CD14-positive monocyte (primary cell): ENCODE measurements around the gene FAM168A. TPM values are rescaled to one million over a fixed set of nuclear protein-coding genes. Genes with fewer than 3 reads are reported as not detected.
A peak's percentile ranks its signal among the peaks of the same experiment; 100 is the strongest.

Experiments used
- DNase-seq, 3 donors: peaks; one replicate each; pipeline ENCODE4 v3.0.0-alpha.2; 2011 to 2022
- H2AFZ ChIP-seq: 2 replicates; pipeline ENCODE4 v1.6.0; 2012; ENCODE audit warnings: mild to moderate bottlenecking, low read depth, low read length, inconsistent platforms; ENCODE audit not compliant: insufficient read depth, poor library complexity, severe bottlenecking
- H3K27ac ChIP-seq, 2 donors: 1 replicate in 1 of 2; 2 replicates in 1 of 2; pipeline ENCODE4 v1.5.1; 2012 to 2013; ENCODE audit warnings: low read length in 2 of 2, control low read depth in 1 of 2, inconsistent platforms in 1 of 2, low read depth in 1 of 2, mild to moderate bottlenecking in 1 of 2
- H3K27me3 ChIP-seq, 2 donors: one replicate each; pipeline versions ENCODE4 v1.6.0 to v1.6.1; 2011 to 2013; ENCODE audit warnings: low read length in 2 of 2; ENCODE audit not compliant: control insufficient read depth in 2 of 2, insufficient read depth in 2 of 2
- H3K36me3 ChIP-seq, 2 donors: replicated peaks in 1 of 2; 1 replicate in 1 of 2; 2 replicates in 1 of 2; pipeline versions ENCODE4 v1.5.1 to v1.6.1; 2012 to 2013; ENCODE audit warnings: low read length in 2 of 2, control low read depth in 1 of 2, inconsistent platforms in 1 of 2, mild to moderate bottlenecking in 1 of 2; ENCODE audit not compliant: insufficient read depth in 2 of 2, control insufficient read depth in 1 of 2
- H3K4me1 ChIP-seq, 2 donors: 1 replicate in 1 of 2; 2 replicates in 1 of 2; pipeline versions ENCODE4 v1.5.1 to v1.6.1; 2012 to 2013; ENCODE audit warnings: low read length in 2 of 2, control low read depth in 1 of 2, inconsistent platforms in 1 of 2, mild to moderate bottlenecking in 1 of 2, moderate library complexity in 1 of 2; ENCODE audit not compliant: insufficient read depth in 2 of 2, control insufficient read depth in 1 of 2
- H3K4me2 ChIP-seq: replicated peaks from 2 replicates; pipeline ENCODE3; 2012; ENCODE audit warnings: low read length, moderate library complexity, mild to moderate bottlenecking; ENCODE audit not compliant: poor library complexity, severe bottlenecking; ENCODE audit errors: extremely low read depth
- H3K4me3 ChIP-seq, 3 experiments: fragments of 200-600 bp in 1 of 3; sonication (generic) in 1 of 3; replicated peaks in 1 of 3; 1 replicate in 2 of 3; 2 replicates in 1 of 3; pipeline ENCODE4 v1.5.1; 2011 to 2013; ENCODE audit warnings: low read length in 3 of 3, mild to moderate bottlenecking in 3 of 3, control low read depth in 2 of 3, low read depth in 2 of 3, inconsistent platforms in 1 of 3, moderate library complexity in 1 of 3
- H3K79me2 ChIP-seq: 2 replicates; pipeline ENCODE4 v1.6.0; 2012; ENCODE audit warnings: mild to moderate bottlenecking, control low read depth, inconsistent platforms, low read length, moderate library complexity; ENCODE audit not compliant: insufficient read depth
- H3K9ac ChIP-seq: 2 replicates; pipeline ENCODE4 v1.6.0; 2017; ENCODE audit warnings: low read length, mild to moderate bottlenecking; ENCODE audit not compliant: insufficient read depth, poor library complexity, severe bottlenecking
- H3K9me3 ChIP-seq, 2 donors: replicated peaks in 1 of 2; 1 replicate in 1 of 2; 2 replicates in 1 of 2; pipeline versions ENCODE4 v1.5.1 to v1.6.1; 2012 to 2013; ENCODE audit warnings: low read length in 2 of 2, control low read depth in 1 of 2; ENCODE audit not compliant: control insufficient read depth in 1 of 2, insufficient read depth in 1 of 2
- H4K20me1 ChIP-seq: 2 replicates; pipeline ENCODE4 v1.6.0; 2012; ENCODE audit warnings: mild to moderate bottlenecking, low read length, control low read depth, moderate library complexity; ENCODE audit not compliant: insufficient read depth
- H3K27ac Mint-ChIP-seq, 7 donors: one replicate each; pipeline ENCODE4 v1.8.0; 2020; ENCODE audit warnings: mild to moderate bottlenecking in 7 of 7, mixed read lengths in 7 of 7, moderate library complexity in 6 of 7, inconsistent platforms in 2 of 7
- H3K27me3 Mint-ChIP-seq, 3 donors: one replicate each; pipeline ENCODE4 v1.8.0; 2021 to 2022; ENCODE audit warnings: low read depth in 3 of 3, mild to moderate bottlenecking in 3 of 3, mixed read lengths in 3 of 3, moderate library complexity in 3 of 3, inconsistent platforms in 1 of 3
- H3K36me3 Mint-ChIP-seq, 2 donors: one replicate each; pipeline ENCODE4 v1.8.0; 2020; ENCODE audit warnings: mixed read lengths in 2 of 2, inconsistent platforms in 1 of 2, mild to moderate bottlenecking in 1 of 2
- H3K4me1 Mint-ChIP-seq: one replicate; pipeline ENCODE4 v1.8.0; 2020; ENCODE audit warnings: mild to moderate bottlenecking, mixed read lengths
- H3K4me3 Mint-ChIP-seq, 2 donors: one replicate each; pipeline ENCODE4 v1.8.0; 2020; ENCODE audit warnings: mild to moderate bottlenecking in 2 of 2, mixed read lengths in 2 of 2, moderate library complexity in 1 of 2
- H3K9me3 Mint-ChIP-seq, 7 donors: one replicate each; pipeline ENCODE4 v1.8.0; 2020 to 2022; ENCODE audit warnings: mixed read lengths in 7 of 7, mild to moderate bottlenecking in 6 of 7, moderate library complexity in 6 of 7, inconsistent platforms in 2 of 7
- CTCF ChIP-seq: fragments of 200-600 bp; IDR thresholded peaks from one replicate; pipeline ENCODE4 v1.8.0; 2022; ENCODE audit warnings: antibody characterized with exemption, mild to moderate bottlenecking
- WGBS: methylation state at CpG from one replicate; pipeline ENCODE4 v1.1.5; 2013; ENCODE audit warnings: missing lambda C conversion rate; ENCODE audit not compliant: insufficient coverage; 5-methylcytosine and 5-hydroxymethylcytosine counted together
- intact Hi-C, 2 donors: fragments of 100-400 bp; cut with micrococcal nuclease; formaldehyde crosslinking; loops; one replicate each; pipeline versions ENCODE4 v1.15.0 to v1.15.1; 2023
- polyA plus RNA-seq, 3 donors: library from polyadenylated mRNA; depleted of rRNA in 1 of 3; unstranded in 2 of 3; stranded (reverse) in 1 of 3; fragments of 300-500 nt in 2 of 3; fragments of >200 nt in 1 of 3; fragmentation: Illumina TruSeq in 2 of 3; gene quantifications; 1 replicate in 2 of 3; 2 replicates in 1 of 3; pipeline ENCODE4 v1.2.3, GENCODE V29; 2012 to 2021

FAM168A gene
- polyA plus RNA-seq, 3 donors = 1.4 to 13.3 (median 2.1) TPM

- peaks cover 72% of the 10 kb centered on the region for H3K4me1 Mint-ChIP-seq
- no peak for TF ChIP-seq CTCF
- H3K36me3 ChIP-seq = peaks cover 5 to 18% of the 10 kb centered on the region in 2 donors
- no peaks in the 10 kb centered on the region for H3K27me3 ChIP-seq
- H3K4me1 ChIP-seq = peaks cover 46 to 51% of the 10 kb centered on the region in 2 donors
- 0% methylated on average over 1 of the region's 1 CpG for WGBS
- H3K9ac ChIP-seq = no peak overlapping the region
- no peaks in the 10 kb centered on the region for H3K27me3 Mint-ChIP-seq
- H3K4me3 Mint-ChIP-seq = peak overlapping the region in 1 of 2 donors; percentile 56
- H3K79me2 ChIP-seq = peaks cover 7% of the 10 kb centered on the region
- H2AFZ ChIP-seq = no peak overlapping the region
- H4K20me1 ChIP-seq = peaks cover 30% of the 10 kb centered on the region
- H3K9me3 ChIP-seq = no peaks in the 10 kb centered on the region
- peak overlapping the region; percentile 85 to 96 (median 90) for H3K27ac Mint-ChIP-seq
- intact Hi-C loops = loop anchor here (10.0 kb wide), 2 partner anchors 50 to 170 kb away; partner anchors contain the start of gene FAM168A (in 1 of the 2)
- DNase-seq = peak; percentile 80 to 98 (median 90)
- H3K27ac ChIP-seq = peak overlapping the region; percentile 70 to 75
- peak overlapping the region in 1 of 3 experiments; percentile 38 for H3K4me3 ChIP-seq
- H3K36me3 Mint-ChIP-seq = peaks cover 22% of the 10 kb centered on the region in 2 donors
- H3K4me2 ChIP-seq = peak overlapping the region; percentile 42
- H3K9me3 Mint-ChIP-seq = no peaks in the 10 kb centered on the region
Observed at GRCh38 chr11:73425108-73425507, 172.8 kb downstream of the FAM168A start.

- no peaks in the 10 kb centered on the region for H3K9me3 ChIP-seq
- DNase-seq = no peak
- Mint-ChIP-seq H3K4me3 (no peak overlapping the region), H3K9me3 (no peaks in the 10 kb centered on the region), H3K27ac (peak overlapping the region in 3 of 7 donors; percentile 5 to 31 (median 14)), H3K4me1 (peaks cover 72% of the 10 kb centered on the region), H3K36me3 (peaks cover 34 to 36% of the 10 kb centered on the region in 2 donors), H3K27me3 (no peaks in the 10 kb centered on the region)
- H3K4me1 ChIP-seq = peaks cover 46 to 51% of the 10 kb centered on the region in 2 donors
- H3K4me3 ChIP-seq = no peak overlapping the region
- peaks cover 15 to 34% of the 10 kb centered on the region in 2 donors for H3K36me3 ChIP-seq
- no peak overlapping the region for H3K9ac ChIP-seq
- intact Hi-C loops = loop anchor here (5.0 to 10.0 kb wide), 3 partner anchors 49 to 171 kb away; partner anchors contain the start of gene FAM168A (in 1 of the 2)
- H3K4me2 ChIP-seq = no peak overlapping the region
- peaks cover 11% of the 10 kb centered on the region for H3K79me2 ChIP-seq
- TF ChIP-seq CTCF = no peak
- H3K27ac ChIP-seq = peak overlapping the region in 1 of 2 donors; percentile 75
- H3K27me3 ChIP-seq = no peaks in the 10 kb centered on the region
- H4K20me1 ChIP-seq = peaks cover 44% of the 10 kb centered on the region
- H2AFZ ChIP-seq = no peak overlapping the region
- WGBS = 87% methylated on average over 1 of the region's 3 CpGs
Observed at GRCh38 chr11:73423506-73423905, 174.4 kb downstream of the FAM168A start.
